Measurements from ENCODE around the gene MS4A6A.
A peak's percentile ranks its signal among the peaks of the same experiment; 100 is the strongest.
"Not testable (repeated sequence)": the region's sequence is repeated elsewhere in the genome, so short reads cannot be mapped to it uniquely, and the experiment has no call there.

Gene MS4A6A

GRCh38 chr11:60185512-60185827 is 2.6 kb upstream of the MS4A6A start:
- H3K27me3 ChIP-seq (replicated peaks; ENCODE audit: control insufficient read depth, insufficient read depth, low read length); H3K36me3 ChIP-seq (ENCODE audit: control insufficient read depth, insufficient read depth, low read length); DNase-seq (ENCODE audit: extremely low read depth, insufficient read length); H3K4me3 ChIP-seq (replicated peaks; ENCODE audit: low read depth, low read length): not testable (repeated sequence)

DNA sequence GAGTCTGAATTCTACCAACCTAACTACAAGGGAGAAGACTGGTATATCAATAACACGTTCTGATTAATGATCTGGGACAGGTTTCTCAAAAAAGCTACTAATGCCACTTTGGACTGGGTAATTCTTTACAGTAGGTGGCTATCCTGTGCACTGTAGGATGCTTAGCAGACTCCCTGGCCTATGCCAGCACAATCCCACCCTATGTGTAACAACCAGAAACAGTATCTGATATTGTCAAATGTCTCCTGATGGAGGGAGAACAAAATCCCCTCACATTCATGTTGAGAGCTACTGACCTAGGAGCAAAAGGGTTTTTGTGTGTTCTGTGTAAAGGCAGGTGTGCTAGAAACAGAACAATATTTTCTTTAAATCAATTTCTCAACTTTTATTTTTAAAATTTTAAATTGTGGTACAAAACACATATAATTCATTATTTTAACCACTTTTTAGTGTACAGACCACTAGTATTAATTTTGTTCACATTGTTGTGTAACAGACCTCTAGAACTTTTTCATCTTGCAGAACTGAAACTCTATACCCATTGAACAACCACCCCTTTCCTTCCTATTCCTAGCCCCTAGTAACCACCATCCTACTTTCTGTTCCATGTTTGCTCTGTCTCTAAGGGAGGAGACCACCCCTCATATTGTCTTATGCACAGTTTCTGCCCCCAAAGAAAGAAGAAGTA is 2.1 kb upstream of the MS4A6A start:
- DNase-seq (ENCODE audit: extremely low read depth, insufficient read length): no peak
- TF ChIP-seq CTCF (IDR thresholded peaks at IDR 0.05; ENCODE audit: insufficient read depth, low read length, poor library complexity, severe bottlenecking): no peak
- no peaks in the 10 kb centered on the region for H3K27me3 ChIP-seq (replicated peaks; ENCODE audit: control insufficient read depth, insufficient read depth, low read length)
- no peaks in the 10 kb centered on the region for H3K36me3 ChIP-seq (ENCODE audit: control insufficient read depth, insufficient read depth, low read length)
- H3K4me3 ChIP-seq (replicated peaks; ENCODE audit: low read depth, low read length): no peak overlapping the region

DNA sequence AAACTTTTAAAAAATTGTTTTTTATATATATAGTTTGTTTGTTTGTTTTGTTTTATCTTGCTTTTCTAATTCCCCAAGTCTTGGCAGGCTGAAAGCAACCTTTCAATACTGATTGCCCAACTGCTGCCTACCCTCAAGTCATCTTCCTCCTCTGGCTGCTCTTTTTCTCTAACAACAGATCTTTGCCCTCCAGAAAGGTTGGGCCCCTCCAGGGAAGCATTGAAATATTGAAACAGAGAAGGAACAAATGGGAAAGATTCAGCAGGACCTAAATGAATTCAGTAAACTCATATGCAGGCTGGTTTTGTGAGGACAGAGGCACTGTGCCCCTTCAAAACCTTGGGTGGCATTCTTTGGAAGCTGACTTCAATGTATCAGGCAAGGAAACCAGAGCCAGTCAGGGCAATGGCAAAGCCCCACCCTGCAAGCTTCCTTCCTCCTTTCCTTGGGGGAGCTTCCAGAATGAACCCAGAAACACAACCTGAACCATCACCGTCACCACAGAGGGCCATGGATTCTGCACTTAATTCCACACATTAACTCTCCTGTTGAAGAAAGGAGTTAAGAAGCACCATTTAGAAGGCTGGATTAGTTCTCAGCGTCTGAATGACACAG is 815 bp upstream of the MS4A6A start:
- Histone ChIP-seq H3K27me3 (replicated peaks; ENCODE audit: control insufficient read depth, insufficient read depth, low read length) (no peaks in the 10 kb centered on the region), H3K4me3 (replicated peaks; ENCODE audit: low read depth, low read length) (no peak overlapping the region)
- no peak for DNase-seq (ENCODE audit: extremely low read depth, insufficient read length)

GRCh38 chr11:60175860-60176275 is 7.0 kb downstream of the MS4A6A start:
- Histone ChIP-seq H3K27me3 (replicated peaks; ENCODE audit: control insufficient read depth, insufficient read depth, low read length) (no peaks in the 10 kb centered on the region), H3K4me3 (replicated peaks; ENCODE audit: low read depth, low read length) (no peak overlapping the region), H3K36me3 (ENCODE audit: control insufficient read depth, insufficient read depth, low read length) (no peaks in the 10 kb centered on the region)
- peak; percentile 42 for DNase-seq (ENCODE audit: extremely low read depth, insufficient read length)
- no peak for TF ChIP-seq CTCF (IDR thresholded peaks at IDR 0.05; ENCODE audit: insufficient read depth, low read length, poor library complexity, severe bottlenecking)

More for the DNA sequence above, 815 bp upstream of the MS4A6A start:
- TF ChIP-seq CTCF (IDR thresholded peaks at IDR 0.05; ENCODE audit: insufficient read depth, low read length, poor library complexity, severe bottlenecking): no peak
- no peaks in the 10 kb centered on the region for H3K36me3 ChIP-seq (ENCODE audit: control insufficient read depth, insufficient read depth, low read length)

GRCh38 chr11:60172011-60172410 is 10.9 kb downstream of the MS4A6A start:
- DNase-seq (ENCODE audit: extremely low read depth, insufficient read length): no peak
- TF ChIP-seq CTCF (IDR thresholded peaks at IDR 0.05; ENCODE audit: insufficient read depth, low read length, poor library complexity, severe bottlenecking): no peak
- H3K36me3 ChIP-seq (ENCODE audit: control insufficient read depth, insufficient read depth, low read length): no peaks in the 10 kb centered on the region
- H3K4me3 ChIP-seq (replicated peaks; ENCODE audit: low read depth, low read length): no peak overlapping the region
- H3K27me3 ChIP-seq (replicated peaks; ENCODE audit: control insufficient read depth, insufficient read depth, low read length): no peaks in the 10 kb centered on the region

GRCh38 chr11:60170566-60170965 is 12.3 kb downstream of the MS4A6A start:
- TF ChIP-seq CTCF (IDR thresholded peaks at IDR 0.05; ENCODE audit: insufficient read depth, low read length, poor library complexity, severe bottlenecking): no peak
- DNase-seq (ENCODE audit: extremely low read depth, insufficient read length): no peak
- no peaks in the 10 kb centered on the region for H3K36me3 ChIP-seq (ENCODE audit: control insufficient read depth, insufficient read depth, low read length)
- no peak overlapping the region for H3K4me3 ChIP-seq (replicated peaks; ENCODE audit: low read depth, low read length)
- H3K27me3 ChIP-seq (replicated peaks; ENCODE audit: control insufficient read depth, insufficient read depth, low read length): no peaks in the 10 kb centered on the region

All from GM06990 (cell line).